Nephron (organoid): Measurements from ENCODE around the gene OLFM3.
A peak's percentile ranks its signal among the peaks of the same experiment; 100 is the strongest.

ENCODE experiments used
- H3K27ac Mint-ChIP-seq, 3 experiments: 2 replicates each; pipeline ENCODE4 v1.8.0; 2020; ENCODE audit warnings: mixed read lengths in 3 of 3, mild to moderate bottlenecking in 2 of 3, moderate library complexity in 1 of 3
- H3K27me3 Mint-ChIP-seq: 2 replicates; pipeline ENCODE4 v1.8.0; 2021; ENCODE audit warnings: low read depth, mild to moderate bottlenecking, moderate library complexity, mixed read lengths
- H3K36me3 Mint-ChIP-seq: 2 replicates; pipeline ENCODE4 v1.8.0; 2020; ENCODE audit warnings: low read depth, mixed read lengths
- H3K4me1 Mint-ChIP-seq: 2 replicates; pipeline ENCODE4 v1.8.0; 2020; ENCODE audit warnings: mixed read lengths
- H3K4me3 Mint-ChIP-seq, 3 experiments: 2 replicates each; pipeline ENCODE4 v1.8.0; 2020; ENCODE audit warnings: mild to moderate bottlenecking in 3 of 3, mixed read lengths in 3 of 3, moderate library complexity in 2 of 3
- H3K9me3 Mint-ChIP-seq: 2 replicates; pipeline ENCODE4 v1.8.0; 2020; ENCODE audit warnings: mixed read lengths
- TF ChIP-seq, protein P1 (sequence below), 3 experiments: fragments of 200-600 bp; sonication (generic); IDR thresholded peaks; one replicate each; pipeline ENCODE4 v1.5.0; 2021; ENCODE audit warnings: antibody characterized with exemption in 3 of 3; ENCODE audit not compliant: unreplicated experiment in 3 of 3

OLFM3 gene

GRCh38 chr1:101826416-101826815 lies 170.3 kb downstream of the OLFM3 start:
- Mint-ChIP-seq H3K27me3 (peaks cover 3% of the 10 kb centered on the region), H3K27ac (no peak overlapping the region), H3K4me1 (no peaks in the 10 kb centered on the region), H3K9me3 (no peaks in the 10 kb centered on the region), H3K4me3 (no peak overlapping the region), H3K36me3 (peaks cover 4% of the 10 kb centered on the region)
- TF ChIP-seq, protein P1, sequence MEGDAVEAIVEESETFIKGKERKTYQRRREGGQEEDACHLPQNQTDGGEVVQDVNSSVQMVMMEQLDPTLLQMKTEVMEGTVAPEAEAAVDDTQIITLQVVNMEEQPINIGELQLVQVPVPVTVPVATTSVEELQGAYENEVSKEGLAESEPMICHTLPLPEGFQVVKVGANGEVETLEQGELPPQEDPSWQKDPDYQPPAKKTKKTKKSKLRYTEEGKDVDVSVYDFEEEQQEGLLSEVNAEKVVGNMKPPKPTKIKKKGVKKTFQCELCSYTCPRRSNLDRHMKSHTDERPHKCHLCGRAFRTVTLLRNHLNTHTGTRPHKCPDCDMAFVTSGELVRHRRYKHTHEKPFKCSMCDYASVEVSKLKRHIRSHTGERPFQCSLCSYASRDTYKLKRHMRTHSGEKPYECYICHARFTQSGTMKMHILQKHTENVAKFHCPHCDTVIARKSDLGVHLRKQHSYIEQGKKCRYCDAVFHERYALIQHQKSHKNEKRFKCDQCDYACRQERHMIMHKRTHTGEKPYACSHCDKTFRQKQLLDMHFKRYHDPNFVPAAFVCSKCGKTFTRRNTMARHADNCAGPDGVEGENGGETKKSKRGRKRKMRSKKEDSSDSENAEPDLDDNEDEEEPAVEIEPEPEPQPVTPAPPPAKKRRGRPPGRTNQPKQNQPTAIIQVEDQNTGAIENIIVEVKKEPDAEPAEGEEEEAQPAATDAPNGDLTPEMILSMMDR (IDR thresholded peaks at IDR 0.05; ENCODE audit: unreplicated experiment in 3 of 3) = no peak

- H3K4me3 Mint-ChIP-seq = no peak overlapping the region
- H3K9me3 Mint-ChIP-seq = no peaks in the 10 kb centered on the region
- H3K27me3 Mint-ChIP-seq = no peaks in the 10 kb centered on the region
- H3K4me1 Mint-ChIP-seq = no peaks in the 10 kb centered on the region
- H3K27ac Mint-ChIP-seq = peak overlapping the region in 1 of 3 experiments; percentile 8
- TF ChIP-seq, protein P1 (IDR thresholded peaks at IDR 0.05; ENCODE audit: unreplicated experiment in 3 of 3) = peak; percentile 64 to 73 (median 71)
- H3K36me3 Mint-ChIP-seq = no peaks in the 10 kb centered on the region
Measured at GRCh38 chr1:101820071-101820470, 176.7 kb downstream of the OLFM3 start.

- Mint-ChIP-seq H3K27ac (no peak overlapping the region), H3K27me3 (no peaks in the 10 kb centered on the region), H3K36me3 (peaks cover 3% of the 10 kb centered on the region), H3K4me3 (no peak overlapping the region), H3K4me1 (no peaks in the 10 kb centered on the region), H3K9me3 (no peaks in the 10 kb centered on the region)
- TF ChIP-seq, protein P1 (IDR thresholded peaks at IDR 0.05; ENCODE audit: unreplicated experiment in 3 of 3) = no peak
Measured at GRCh38 chr1:101816262-101816661, 180.5 kb downstream of the OLFM3 start.

GRCh38 chr1:101798417-101798816 lies 198.3 kb downstream of the OLFM3 start:
- Mint-ChIP-seq H3K4me3 (no peak overlapping the region), H3K4me1 (no peaks in the 10 kb centered on the region), H3K9me3 (no peaks in the 10 kb centered on the region), H3K36me3 (no peaks in the 10 kb centered on the region), H3K27ac (no peak overlapping the region), H3K27me3 (no peaks in the 10 kb centered on the region)
- TF ChIP-seq, protein P1 (IDR thresholded peaks at IDR 0.05; ENCODE audit: unreplicated experiment in 3 of 3) = no peak

- H3K27ac Mint-ChIP-seq = no peak overlapping the region
- TF ChIP-seq, protein P1 (IDR thresholded peaks at IDR 0.05; ENCODE audit: unreplicated experiment in 3 of 3) = no peak
- no peaks in the 10 kb centered on the region for H3K4me1 Mint-ChIP-seq
- no peaks in the 10 kb centered on the region for H3K36me3 Mint-ChIP-seq
- H3K4me3 Mint-ChIP-seq = no peak overlapping the region
- H3K27me3 Mint-ChIP-seq = no peaks in the 10 kb centered on the region
- H3K9me3 Mint-ChIP-seq = no peaks in the 10 kb centered on the region
Measured at GRCh38 chr1:101797722-101798121, 199.0 kb downstream of the OLFM3 start.

DNA sequence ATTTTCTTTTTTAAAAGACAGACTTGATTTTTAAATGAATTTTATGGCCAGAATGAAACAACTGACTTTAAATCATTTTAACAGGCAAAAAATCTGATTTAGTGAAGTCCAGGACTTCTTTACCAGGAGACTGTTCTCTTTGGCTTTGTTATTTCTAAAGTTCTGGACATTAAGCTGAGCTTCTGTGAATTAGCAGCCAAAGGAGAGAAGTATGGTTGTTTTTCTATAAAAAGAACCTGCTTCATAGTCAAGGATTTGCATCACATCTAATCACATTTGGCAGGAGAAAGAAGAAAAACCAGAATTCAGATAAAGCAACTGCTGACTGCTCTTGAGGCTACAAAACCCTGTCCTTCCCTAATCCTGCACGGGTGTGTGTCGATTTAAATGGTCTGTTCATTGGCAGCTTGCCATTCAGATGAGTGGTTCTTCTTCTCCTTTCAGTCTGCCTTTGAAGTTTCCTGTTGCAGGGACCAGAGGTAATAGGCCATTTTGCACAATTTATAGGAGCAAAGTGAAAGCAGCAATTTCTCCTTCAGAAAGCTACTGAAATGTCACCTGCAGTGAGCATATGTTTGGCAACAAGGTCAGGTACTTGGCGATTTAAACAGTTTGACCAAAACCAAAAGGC lies 215.4 kb downstream of the OLFM3 start:
- no peaks in the 10 kb centered on the region for H3K27me3 Mint-ChIP-seq
- H3K9me3 Mint-ChIP-seq = peaks cover 3% of the 10 kb centered on the region
- H3K4me1 Mint-ChIP-seq = peaks cover 11% of the 10 kb centered on the region
- peak overlapping the region; percentile 31 to 53 (median 38) for H3K27ac Mint-ChIP-seq
- TF ChIP-seq, protein P1 (IDR thresholded peaks at IDR 0.05; ENCODE audit: unreplicated experiment in 3 of 3) = no peak
- H3K36me3 Mint-ChIP-seq = no peaks in the 10 kb centered on the region
- no peak overlapping the region for H3K4me3 Mint-ChIP-seq
